NCI-H524 treated with DMSO at 0.1 percent for 48 hours (cell line): ENCODE data around the gene OR2W1.

ENCODE experiments used
- DNase-seq: peaks from one replicate; lab custom pipeline; 2025; lab: John Stamatoyannopoulos, UW

Gene OR2W1

GRCh38 chr6:29045075-29045474, at the start of gene OR2W1:
OR2W1 (minus strand) TSS chr6:29045175; CDS start chr6:29045175, 0 bp downstream.
- no peak for DNase-seq

- no peak for DNase-seq
These were observed 48.0 kb upstream of the OR2W1 start for GRCh38 chr6:29092957-29093356.

GRCh38 chr6:29087213-29087612, 42.2 kb upstream of the OR2W1 start, which contains the start of gene OR2B3:
OR2B3 (minus strand) TSS chr6:29087313; CDS start chr6:29087248, 65 bp downstream.
- no peak for DNase-seq

GRCh38 chr6:29082457-29082856, 37.5 kb upstream of the OR2W1 start:
- DNase-seq: no peak

GRCh38 chr6:29081312-29081711, 36.3 kb upstream of the OR2W1 start:
- DNase-seq: no peak

GRCh38 chr6:29079203-29079602, 34.2 kb upstream of the OR2W1 start:
- no peak for DNase-seq

GRCh38 chr6:29071831-29072723, 27.1 kb upstream of the OR2W1 start:
- no peak for DNase-seq

GRCh38 chr6:29051680-29052079, 6.7 kb upstream of the OR2W1 start:
- DNase-seq: no peak

GRCh38 chr6:29035951-29036350, 9.0 kb downstream of the OR2W1 start:
- no peak for DNase-seq

- DNase-seq: no peak
These were observed 16.2 kb downstream of the OR2W1 start for GRCh38 chr6:29028821-29029220.

- no peak for DNase-seq
These were observed 18.9 kb downstream of the OR2W1 start for GRCh38 chr6:29025927-29026585.

- DNase-seq: no peak
These were observed 23.5 kb downstream of the OR2W1 start for GRCh38 chr6:29021434-29021833.

- no peak for DNase-seq
These were observed 25.3 kb downstream of the OR2W1 start for GRCh38 chr6:29019629-29020028.

- no peak for DNase-seq
These were observed 27.6 kb downstream of the OR2W1 start for GRCh38 chr6:29017428-29017802.

- DNase-seq: peak; percentile 17
These were observed 28.2 kb downstream of the OR2W1 start for GRCh38 chr6:29016559-29017427.

GRCh38 chr6:29014729-29015608, 30.0 kb downstream of the OR2W1 start:
- no peak for DNase-seq

GRCh38 chr6:29011276-29011734, 33.7 kb downstream of the OR2W1 start:
- DNase-seq: peak; percentile 22

GRCh38 chr6:29009358-29009757, 35.6 kb downstream of the OR2W1 start:
- no peak for DNase-seq

- no peak for DNase-seq
These were observed 36.9 kb downstream of the OR2W1 start for GRCh38 chr6:29008089-29008488.

GRCh38 chr6:29005183-29005885, 39.6 kb downstream of the OR2W1 start, which contains the start of gene ZNF311:
ZNF311 (minus strand) TSS chr6:29005315; CDS start chr6:29003954, 1,361 bp downstream.
- peak; percentile 46 for DNase-seq
